Nucleus accumbens (tissue), 56 donors: Measurements from ENCODE around the gene UNC93A.

ENCODE experiments used
- DNase-seq, 56 donors: peaks; one replicate each; lab custom pipeline; 2025; lab: John Stamatoyannopoulos, UW

The UNC93A gene

DNA sequence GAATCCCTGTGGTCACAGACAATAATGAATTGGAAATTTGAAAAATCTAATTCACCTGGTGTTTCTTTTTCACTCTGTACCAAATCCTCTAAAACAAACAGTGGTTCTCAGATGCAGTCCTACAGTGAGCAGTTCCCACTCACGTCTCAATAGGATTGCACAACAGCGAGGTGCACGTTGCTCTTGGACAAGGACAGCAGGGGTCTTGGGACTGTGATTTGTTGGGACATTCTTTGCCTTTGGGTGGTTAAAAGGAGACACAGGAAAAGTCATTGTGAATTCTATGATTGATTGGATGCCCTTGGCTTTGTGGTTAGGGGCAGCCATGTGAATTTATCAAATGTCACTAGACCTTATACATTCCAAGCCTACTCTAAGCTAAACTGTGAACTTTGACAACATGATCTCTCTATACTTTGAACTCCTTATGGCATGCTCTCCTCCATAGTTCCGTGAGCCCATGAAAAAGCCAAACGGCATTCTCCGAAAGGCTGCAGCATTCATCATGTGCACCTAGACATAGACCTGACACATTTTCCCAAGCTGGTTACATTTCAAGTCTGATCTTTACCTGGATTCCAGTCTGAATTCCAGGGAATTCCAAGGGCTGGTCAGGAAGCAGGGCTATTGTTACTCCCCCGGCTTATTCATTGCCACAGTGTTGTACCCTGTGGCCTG, 647 bp downstream of the UNC93A start:
- DNase-seq = no peak

DNA sequence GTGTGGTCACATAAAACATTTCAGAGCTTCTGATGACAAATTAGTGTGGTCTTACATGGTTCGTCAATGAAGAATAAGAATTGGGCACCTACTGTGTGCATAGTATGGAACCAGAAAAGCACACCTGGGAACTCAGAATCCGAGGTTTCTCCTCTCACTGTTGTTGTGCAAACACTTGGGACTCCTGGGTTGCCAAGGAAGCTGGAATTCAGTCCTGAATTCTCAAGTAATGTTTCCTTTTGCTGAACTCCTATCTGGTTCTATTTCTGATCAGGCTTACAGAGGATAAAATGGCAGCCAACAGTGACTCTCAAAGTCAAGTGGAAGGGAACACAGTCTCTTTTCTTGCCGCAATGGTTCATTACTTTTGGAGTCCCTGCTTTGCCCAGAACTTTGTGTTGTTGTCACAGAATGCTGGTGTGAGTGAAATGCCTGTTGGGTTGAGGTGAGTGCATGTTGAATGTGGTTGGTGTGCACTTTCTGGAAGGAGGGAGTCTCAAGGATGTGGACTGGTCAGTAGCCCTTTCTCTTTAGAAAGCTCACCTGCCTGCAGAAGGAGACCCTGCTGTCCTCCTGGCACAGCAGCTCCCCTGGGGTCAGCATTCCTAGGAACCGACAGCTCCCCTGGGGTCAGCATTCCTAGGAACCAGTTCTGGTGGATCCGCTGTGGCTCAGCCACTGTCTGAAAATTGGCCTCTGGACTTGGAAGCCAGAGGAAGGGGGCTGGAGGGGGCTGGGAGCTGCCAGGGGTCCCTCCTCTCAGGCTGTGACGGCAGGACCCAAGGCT, 1.4 kb downstream of the UNC93A start:
- no peak for DNase-seq

DNA sequence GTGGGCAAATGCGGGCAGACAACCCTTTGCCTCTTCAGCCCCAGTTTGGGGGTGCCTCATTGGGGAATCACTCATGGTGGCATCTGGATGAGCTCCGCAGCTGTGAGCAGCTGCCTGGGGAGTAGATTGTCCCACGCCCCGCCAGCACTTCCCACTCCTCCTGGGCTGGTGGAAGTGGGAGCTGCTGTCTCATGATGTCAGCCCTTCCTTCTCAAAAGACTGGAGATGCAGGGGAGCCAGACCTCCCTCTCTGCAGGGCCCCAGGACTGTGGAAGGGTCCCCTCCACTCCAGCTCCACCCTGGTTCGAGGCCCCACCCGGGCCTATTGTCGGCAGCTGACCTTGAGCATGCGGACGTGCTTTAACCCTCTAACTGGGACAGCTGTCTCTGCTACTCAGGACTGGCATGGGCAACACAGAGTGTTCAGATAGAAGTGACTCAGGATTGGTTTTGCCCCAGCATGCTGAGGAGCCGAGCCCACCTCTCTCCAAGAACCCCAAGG, 2.0 kb downstream of the UNC93A start:
- DNase-seq = no peak

DNA sequence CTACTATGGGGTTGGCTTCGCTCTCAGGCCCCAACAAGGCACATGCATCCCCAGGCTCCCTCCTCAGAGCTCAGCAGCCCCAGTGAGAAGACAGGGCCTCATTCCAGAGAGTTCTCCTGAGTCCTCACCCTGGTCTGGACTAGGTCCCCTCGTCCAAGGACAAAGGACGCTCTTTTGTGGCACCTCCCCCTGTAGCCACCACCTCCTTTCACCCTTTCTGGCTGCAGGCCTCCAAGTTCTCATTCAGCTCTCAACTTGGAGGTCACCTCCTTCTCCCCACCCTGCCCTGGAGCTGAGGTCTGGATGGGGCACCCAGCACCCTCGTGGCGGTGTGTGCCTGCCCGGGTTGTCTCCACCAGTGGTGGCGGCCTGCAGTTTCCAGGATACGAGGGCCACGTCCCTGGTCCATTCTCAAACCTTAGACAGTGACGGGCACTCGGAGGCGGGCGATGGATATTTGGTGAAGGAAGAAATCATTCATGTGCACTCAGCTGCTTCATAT, 2.5 kb downstream of the UNC93A start:
- no peak for DNase-seq

DNA sequence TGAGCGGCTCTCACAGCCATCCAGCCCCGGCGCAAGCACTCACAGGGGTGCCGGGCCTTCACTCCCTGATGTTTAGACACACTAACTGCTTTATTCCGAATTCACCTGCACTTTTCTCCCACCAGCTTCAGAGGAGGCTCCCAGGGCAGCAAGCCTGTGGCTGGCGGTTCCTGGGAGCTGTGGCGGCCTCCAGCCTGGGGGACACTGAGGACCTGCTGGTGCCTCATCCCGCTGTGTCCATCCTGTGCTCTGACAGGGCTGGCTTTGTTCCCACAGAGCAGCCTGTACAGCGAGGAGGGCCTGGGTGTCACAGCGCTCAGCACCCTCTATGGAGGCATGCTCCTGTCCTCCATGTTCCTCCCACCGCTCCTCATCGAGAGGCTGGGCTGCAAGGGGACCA, 3.1 kb downstream of the UNC93A start:
- no peak for DNase-seq

DNA sequence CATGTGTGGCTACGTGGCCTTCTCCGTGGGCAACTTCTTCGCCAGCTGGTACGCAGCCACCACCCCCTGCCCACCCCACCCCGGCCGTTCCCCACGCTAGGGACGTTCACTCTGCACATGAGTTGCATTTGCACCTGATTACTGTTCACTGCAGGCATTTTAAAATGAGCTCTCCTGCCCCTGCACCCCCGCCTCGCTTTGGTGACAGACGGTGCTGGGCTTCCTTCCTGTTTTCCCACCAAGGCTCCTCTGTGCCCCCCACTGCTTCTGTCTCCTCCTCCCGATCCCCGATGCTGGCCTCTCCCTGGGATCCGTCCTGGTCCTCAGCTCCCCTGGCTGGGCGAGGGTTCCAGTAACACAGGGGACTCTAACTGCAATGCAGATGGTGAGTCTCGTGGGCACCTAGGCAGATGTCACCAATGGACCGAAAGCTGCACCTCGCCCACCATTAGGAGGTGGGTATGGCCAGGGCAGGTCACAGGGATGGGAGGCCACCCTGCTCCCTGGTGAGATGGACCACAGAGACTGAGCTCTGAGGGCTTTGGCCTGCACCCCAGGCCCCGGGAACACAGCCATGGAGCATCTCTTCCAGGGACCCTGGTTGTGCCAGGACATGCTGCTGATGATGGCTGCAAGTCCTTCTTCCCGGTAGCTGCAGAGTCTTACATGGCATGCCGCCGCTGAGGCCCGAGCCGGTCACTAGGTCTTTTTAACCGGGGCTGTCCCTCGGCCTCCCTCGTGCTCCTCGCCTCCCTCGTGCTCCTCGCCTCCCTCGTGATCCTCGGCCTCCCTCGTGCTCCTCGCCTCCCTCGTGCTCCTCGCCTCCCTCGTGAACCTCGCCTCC, 3.8 kb downstream of the UNC93A start:
- no peak for DNase-seq

DNA sequence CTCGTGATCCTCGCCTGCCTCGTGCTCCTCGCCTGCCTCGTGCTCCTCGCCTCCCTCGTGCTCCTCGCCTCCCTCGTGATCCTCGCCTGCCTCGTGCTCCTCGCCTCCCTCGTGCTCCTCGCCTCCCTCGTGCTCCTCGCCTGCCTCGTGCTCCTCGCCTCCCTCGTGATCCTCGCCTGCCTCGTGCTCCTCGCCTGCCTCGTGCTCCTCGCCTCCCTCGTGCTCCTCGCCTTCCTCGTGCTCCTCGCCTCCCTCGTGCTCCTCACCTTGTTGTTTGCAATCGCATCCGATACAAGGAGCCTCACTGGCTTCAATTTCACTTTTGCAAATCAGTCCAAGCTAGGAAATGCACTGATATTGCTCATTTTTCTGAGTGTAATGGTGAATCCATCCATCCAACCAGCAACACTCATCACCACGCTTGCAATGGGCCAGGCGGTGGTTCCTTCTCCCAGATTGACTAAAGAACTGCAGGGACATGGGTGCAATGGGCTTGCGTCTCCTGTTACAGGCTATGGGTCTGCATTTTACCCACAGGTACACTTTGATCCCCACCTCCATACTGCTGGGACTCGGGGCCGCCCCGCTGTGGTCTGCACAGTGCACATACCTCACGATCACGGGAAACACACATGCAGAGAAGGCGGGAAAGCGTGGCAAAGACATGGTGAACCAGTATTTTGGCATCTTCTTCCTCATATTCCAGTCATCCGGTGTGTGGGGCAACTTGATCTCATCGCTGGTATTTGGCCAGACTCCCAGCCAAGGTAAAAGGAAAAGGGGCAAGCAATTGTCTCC, 4.6 kb downstream of the UNC93A start:
- DNase-seq = no peak

DNA sequence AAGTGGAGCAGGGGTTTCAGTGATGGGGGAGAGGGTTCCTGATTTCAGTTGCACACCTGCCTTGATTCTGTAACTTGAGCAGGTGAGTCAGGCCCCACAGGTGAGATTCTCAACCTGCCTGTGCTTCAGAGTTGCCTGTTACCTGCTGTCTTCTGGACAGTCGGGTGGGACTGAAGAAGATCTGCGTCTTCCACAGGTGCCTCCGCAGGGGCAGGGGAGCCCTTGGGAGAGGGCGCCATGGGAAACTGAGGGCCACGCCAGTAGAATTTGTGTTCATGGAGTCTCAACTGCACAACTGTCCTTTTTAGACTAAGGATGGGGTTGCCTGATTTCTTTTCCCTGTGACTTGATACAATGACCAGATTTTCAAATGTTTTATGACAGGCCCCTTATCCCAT, 5.2 kb downstream of the UNC93A start:
- DNase-seq = no peak

DNA sequence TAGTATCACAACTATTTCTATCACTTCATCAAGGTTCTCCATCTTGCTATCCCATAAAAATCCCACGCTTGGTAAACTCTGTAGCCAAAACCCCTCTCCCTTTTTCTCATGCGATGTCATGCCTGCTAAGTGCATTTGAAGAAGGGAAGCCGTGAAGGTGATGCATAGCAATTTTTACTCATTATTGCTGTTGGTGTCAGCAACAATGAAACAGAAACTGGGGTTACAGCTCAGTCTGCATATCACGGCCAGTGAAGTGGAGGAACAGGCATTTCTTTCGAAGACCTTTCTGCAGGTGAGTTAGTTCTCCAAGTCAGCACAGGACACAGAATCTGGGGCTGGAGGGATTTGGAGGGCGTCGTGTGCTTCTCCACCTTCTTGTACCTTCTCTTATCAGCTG, 5.8 kb downstream of the UNC93A start:
- DNase-seq = no peak

DNA sequence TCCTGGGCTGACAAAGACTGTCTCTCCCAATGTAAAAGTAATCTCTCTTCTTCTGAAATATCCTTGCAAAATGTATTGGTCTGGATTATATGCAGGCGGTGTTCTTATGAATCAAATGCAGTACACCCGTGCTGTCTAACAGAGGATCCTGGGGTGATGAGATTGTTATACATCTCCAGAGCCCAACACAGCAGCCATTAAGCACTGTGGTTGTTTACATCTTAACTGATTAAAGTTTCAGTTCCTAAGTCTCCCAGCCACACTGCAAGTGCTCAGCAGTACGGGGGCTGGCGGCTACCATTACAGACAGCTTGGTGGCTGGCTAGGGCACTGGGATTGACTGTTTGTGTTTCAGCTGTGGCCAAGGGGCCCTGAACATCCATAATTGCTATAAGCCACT, 7.0 kb downstream of the UNC93A start:
- no peak for DNase-seq

DNA sequence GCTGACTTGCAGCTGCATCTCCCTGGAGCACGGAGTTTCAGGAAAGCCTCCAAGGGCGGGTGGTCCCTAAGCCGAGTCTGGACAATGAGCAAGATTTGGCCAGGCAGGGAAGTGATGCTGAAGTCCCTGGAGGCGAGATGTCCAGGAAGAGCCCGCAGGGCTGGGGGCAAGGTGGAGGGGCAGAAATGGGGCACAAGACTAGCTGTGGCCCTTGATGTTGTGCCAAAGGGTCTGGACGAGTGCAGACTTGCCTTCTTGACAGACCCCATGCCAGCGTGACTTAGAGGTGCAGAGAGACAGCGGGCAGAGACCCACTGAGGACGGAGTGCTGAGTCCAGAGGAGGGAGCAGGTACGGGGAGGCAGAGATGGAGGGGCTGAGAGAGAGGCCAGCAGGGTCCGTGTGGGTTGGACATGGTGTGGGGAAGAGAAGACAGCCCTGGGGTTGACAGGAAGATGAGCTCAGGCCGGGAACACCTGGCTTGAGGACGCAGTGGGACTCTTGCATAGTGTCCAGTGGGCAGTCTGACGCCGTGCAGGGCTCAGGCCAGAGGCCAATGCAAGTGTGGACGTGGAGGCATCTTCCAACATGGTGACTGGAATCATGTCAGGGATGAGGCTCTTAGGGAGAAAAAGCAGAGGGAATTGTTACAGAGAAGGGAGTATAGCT, 8.7 kb downstream of the UNC93A start:
- DNase-seq = no peak

DNA sequence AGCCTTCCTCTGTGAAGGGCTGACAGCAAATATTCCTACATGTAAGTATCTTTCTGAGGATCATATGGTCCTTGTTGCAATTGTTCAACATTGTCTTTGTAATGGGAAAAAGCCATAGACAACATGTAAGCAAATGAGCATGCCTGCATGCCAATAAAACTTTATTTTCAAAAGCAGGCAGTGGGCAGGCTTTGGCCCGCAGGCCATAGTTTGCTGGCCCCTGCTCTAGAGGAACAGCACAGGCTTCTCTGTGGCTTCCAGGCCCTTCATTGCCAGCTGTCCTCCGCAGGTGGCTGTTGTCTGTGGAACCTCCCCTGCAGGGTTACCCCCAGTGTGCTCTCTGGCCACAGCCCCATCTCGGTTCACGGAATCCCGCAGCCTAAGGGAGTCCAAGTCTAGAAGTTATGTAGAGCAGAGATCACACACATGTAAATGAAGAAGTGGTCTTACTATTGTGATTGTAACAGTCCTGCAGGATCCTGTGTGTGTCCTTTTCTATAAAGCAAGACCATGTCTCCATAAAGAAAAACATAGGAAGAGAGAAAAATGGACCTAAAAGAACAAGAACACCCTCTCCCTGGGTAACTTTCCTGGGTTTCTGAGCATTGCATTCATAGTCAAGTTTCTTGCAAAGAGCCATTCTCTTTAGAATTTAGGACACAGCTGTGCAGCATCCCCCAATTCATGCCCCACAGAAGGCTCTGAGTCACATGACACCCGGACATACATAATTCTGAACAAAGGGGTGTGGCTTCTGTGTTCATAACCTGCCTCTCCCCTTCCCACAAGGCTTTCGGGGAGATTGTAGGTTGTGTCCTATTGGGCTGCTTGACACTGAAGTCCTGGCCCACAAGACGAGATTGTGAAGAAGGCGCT, 10.0 kb downstream of the UNC93A start:
- no peak for DNase-seq

DNA sequence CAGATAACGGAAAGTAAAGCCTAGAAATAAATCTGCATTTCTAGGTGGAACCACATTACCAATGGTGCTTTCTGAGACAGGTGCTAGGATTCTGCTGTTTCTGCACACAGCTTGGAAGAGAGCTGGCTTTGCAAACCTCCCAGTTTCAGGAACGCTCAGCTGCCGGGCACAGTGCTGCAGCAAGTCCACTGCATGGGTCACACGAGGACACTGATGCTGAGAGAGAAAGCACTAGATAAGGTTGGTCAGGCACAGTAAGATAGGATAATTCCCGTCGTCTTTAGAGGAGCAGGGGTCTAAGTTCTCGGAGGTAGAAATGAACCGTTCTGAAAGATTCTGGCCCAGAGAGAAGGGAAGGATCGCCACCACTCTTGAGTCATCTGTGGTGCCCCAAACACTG, 11.0 kb downstream of the UNC93A start:
- DNase-seq = no peak

DNA sequence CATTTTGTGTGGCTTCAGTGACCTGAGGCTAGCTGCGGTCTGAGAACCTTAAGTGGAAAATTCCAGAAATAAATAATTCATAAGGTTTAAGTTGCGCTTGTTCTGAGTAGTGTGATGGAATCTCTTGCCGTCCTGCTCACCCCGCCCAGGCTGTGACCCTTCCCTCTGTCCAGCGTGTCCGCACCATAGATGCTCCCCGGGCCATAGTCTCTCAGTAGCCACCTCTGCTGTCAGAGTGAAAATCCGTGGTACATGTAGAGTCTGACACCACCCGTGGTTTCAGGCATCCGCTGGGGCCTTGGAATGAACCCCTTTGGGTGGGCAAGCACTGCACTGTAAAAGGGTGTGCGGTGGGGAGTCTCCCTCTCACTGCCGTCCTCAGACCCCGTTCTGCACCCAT, 11.7 kb downstream of the UNC93A start:
- no peak for DNase-seq

DNA sequence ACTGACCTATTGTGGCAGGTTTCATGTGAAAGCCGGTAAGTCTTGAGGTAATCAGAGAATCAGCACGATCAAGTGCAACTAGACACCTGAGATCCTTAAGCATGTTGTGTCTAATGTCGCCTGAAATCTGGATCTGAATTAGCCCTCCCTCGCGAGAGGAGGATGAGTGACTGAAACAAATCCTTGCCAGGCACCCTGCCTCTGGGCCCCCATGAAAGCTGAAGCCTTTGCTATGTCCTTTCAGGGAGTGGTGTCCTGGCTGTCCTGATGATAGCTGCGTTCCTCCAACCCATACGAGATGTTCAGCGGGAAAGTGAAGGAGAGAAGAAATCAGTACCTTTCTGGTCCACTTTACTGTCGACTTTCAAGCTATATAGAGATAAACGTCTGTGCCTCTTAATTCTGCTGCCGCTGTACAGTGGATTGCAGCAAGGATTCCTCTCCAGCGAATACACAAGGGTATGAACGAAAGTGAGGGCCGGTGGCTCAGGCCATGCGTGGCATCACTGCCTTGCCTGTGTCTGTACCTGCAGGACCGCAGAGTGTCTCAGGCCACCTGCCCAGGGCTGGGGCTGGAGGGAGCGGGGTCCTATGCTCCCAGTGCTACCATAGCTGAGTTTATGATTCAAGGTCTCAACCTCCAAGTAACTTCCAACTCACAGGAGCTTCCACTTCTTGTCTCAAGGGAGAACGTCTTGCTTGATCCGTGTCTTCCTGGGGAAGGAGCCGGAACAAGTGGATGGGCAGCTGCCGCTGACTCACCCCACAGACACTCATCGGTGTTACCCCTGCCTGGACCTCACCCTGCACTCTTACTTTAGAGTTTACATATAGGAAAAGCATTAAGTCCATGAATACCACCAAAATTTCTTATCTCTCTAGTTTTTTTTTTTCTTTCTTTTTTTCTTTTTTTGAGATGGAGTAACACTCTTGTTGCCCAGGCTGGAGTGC, 12.8 kb downstream of the UNC93A start:
- DNase-seq = no peak

DNA sequence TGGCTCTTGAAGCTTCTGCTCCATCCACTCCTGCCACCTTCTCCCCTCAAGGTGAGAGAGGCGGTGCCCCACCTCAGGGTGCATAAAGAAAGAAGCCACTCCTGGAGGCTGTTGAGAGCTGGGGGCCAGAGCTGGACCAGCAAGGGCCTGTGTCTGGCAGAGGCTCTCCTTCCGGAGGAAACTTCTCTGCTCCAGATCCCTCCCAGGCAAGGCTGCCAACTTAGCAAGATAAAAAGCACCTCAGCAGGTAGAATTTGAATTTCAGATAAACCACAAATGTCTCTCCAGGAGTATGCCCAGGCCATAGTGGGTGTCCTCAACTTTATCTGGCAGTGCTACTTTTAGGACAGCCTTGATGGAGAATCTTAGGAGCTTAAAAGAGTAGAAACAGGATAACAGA, 13.8 kb downstream of the UNC93A start:
- no peak for DNase-seq

DNA sequence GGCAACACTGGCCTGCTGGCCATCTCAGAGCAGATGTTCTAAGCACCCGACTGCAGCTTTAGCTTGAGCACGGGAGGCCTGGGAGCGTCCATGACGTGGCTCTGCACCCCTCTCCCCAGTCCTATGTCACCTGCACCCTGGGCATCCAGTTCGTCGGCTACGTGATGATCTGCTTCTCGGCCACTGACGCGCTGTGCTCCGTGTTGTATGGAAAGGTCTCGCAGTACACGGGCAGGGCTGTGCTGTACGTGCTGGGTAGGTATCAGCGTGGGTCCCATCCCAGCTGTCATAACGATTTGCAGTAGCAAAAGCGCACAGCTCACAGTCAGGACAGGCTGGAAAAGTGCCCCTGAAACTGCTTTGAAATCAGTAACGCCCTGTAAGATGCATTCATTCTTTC, 14.7 kb downstream of the UNC93A start:
- no peak for DNase-seq
